ENCODE measurements around the gene SPATA13. TPM values are rescaled to one million over a fixed set of nuclear protein-coding genes. Genes with fewer than 3 reads are reported as not detected.

The SPATA13 gene
- total and polyA plus RNA-seq, 2 donors (not counting 3 experiments of a cell fraction or from before 2014, with no cell fraction given) = 6.6 to 12.9 TPM

DNA sequence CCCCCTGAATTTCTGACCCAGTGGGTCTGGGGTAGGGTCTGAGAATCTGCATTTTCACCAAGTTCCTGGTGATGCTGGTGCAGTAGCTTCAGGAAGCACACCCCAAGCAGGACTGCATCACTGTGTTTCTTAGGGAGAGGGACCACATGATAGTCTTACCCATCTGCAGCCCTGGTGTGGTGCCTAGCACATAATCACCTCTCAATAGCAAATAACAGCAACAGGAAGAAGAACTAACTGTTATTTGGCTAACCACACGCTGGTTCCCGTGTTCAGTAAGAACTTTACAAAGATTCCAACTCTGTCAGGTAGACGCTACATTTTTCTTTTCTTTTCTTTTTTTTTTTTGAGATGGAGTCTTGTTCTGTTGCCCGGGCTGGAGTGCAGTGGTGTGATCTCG, 41.9 kb upstream of the SPATA13 start:
- Histone ChIP-seq H3K36me3 (ENCODE audit: control insufficient read depth in 2 of 2, extremely low read depth in 1 of 2, insufficient read depth in 2 of 2, low read length in 2 of 2) (no peaks in the 10 kb centered on the region), H2AFZ (ENCODE audit: low read depth, low read length) (no peak overlapping the region), H3K79me2 (ENCODE audit: control insufficient read depth, insufficient read depth, low read length) (no peaks in the 10 kb centered on the region), H3K9ac (replicated peaks; ENCODE audit: extremely low read depth, insufficient read depth, low read length) (no peak overlapping the region), H3K27me3 (ENCODE audit: control insufficient read depth in 2 of 2, insufficient read depth in 2 of 2, low read length in 2 of 2) (peaks cover 0 to 4% of the 10 kb centered on the region in 2 experiments), H3K9me1 (replicated peaks; ENCODE audit: control insufficient read depth, extremely low read depth, insufficient read depth, low read length) (peaks cover 2% of the 10 kb centered on the region), H3K4me1 (ENCODE audit: control insufficient read depth, extremely low read depth, insufficient read depth, low read length) (no peaks in the 10 kb centered on the region), H3K9me3 (replicated peaks; ENCODE audit: control insufficient read depth, insufficient read depth, low read length) (no peaks in the 10 kb centered on the region), H3K4me3 (replicated peaks in 1 of 3; ENCODE audit: insufficient read depth in 1 of 3, low read depth in 1 of 3, low read length in 3 of 3) (no peak overlapping the region), H3K27ac (ENCODE audit: insufficient read depth, low read depth, low read length) (no peak overlapping the region), H3K4me2 (ENCODE audit: insufficient read depth, low read length) (no peak overlapping the region), H4K20me1 (replicated peaks; ENCODE audit: control insufficient read depth, extremely low read depth, insufficient read depth, low read length) (no peaks in the 10 kb centered on the region)
- POLR2A ChIA-PET = no interaction called here
- intact Hi-C loops (cut with micrococcal nuclease) = no loop called here
- FAIRE-seq (no peak), DNase-seq (ENCODE audit: low read depth, low spot score) (no peak)
- BruUV-seq (replicated peaks) = no TSS peak
- dilution Hi-C loops (cut with MboI; ENCODE audit: extremely low pct_ligation_motif_present, low sequenced_read_pairs) = no loop called here
- CTCF ChIA-PET = no interaction called here
- no peak for TF ChIP-seq POLR2AphosphoS5 (IDR thresholded peaks at IDR 0.05; ENCODE audit: insufficient read depth, low read depth, low read length)

DNA sequence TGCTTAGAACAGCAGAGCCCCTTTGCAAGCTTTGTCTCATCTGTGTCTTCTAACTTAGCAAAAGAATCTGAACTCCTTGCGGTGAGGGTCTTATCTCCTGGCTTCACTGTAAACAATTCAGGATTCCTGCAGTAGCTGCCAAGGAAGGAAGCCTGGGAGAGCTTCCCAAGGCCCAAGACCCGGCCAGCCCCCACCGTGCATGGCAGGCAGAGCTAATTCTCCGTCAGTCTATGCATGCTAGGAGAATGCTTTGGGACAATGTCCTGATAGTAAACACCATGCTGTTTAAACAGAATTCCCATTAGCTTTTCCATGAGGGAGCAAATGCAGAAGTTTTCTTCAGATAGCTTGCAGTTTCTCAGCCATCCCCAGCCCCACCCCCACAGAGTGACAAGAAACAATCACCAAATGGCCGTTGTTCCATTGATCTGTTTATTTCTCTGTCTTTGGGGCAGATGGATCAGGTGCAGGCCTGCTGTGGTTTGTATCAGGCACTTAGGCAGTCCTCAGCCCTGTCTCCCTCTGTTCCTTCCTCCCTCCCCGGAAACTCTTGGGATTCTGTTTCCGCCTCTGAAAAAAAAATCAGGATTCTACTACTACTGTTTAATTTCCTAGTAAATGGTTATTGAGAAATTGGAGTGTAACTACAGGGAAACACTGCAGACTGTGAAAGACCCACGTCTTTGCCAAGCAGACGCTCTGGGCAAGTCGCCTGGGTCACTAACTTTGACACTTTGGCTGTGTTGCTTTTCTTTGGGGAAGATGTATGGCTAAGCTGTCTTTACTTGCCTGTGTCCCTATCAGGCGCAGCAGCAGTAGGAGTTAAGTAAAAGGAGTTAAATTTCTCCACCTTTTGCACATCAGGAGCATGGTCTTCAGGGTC, 40.7 kb upstream of the SPATA13 start:
- intact Hi-C loops (cut with micrococcal nuclease) = no loop called here

More for the DNA sequence above, 40.7 kb upstream of the SPATA13 start:
- DNase-seq (ENCODE audit: low read depth, low spot score) (peak; percentile 14), FAIRE-seq (no peak)
- Histone ChIP-seq H3K9me3 (replicated peaks; ENCODE audit: control insufficient read depth, insufficient read depth, low read length) (no peaks in the 10 kb centered on the region), H3K27ac (ENCODE audit: insufficient read depth, low read depth, low read length) (no peak overlapping the region), H3K36me3 (ENCODE audit: control insufficient read depth in 2 of 2, extremely low read depth in 1 of 2, insufficient read depth in 2 of 2, low read length in 2 of 2) (no peaks in the 10 kb centered on the region), H3K27me3 (ENCODE audit: control insufficient read depth in 2 of 2, insufficient read depth in 2 of 2, low read length in 2 of 2) (peaks cover 0 to 4% of the 10 kb centered on the region in 2 experiments), H3K9me1 (replicated peaks; ENCODE audit: control insufficient read depth, extremely low read depth, insufficient read depth, low read length) (peaks cover 2% of the 10 kb centered on the region), H2AFZ (ENCODE audit: low read depth, low read length) (no peak overlapping the region), H3K9ac (replicated peaks; ENCODE audit: extremely low read depth, insufficient read depth, low read length) (no peak overlapping the region), H3K4me2 (ENCODE audit: insufficient read depth, low read length) (no peak overlapping the region), H3K4me3 (replicated peaks in 1 of 3; ENCODE audit: insufficient read depth in 1 of 3, low read depth in 1 of 3, low read length in 3 of 3) (no peak overlapping the region), H3K79me2 (ENCODE audit: control insufficient read depth, insufficient read depth, low read length) (no peaks in the 10 kb centered on the region), H4K20me1 (replicated peaks; ENCODE audit: control insufficient read depth, extremely low read depth, insufficient read depth, low read length) (no peaks in the 10 kb centered on the region), H3K4me1 (ENCODE audit: control insufficient read depth, extremely low read depth, insufficient read depth, low read length) (peaks cover 10% of the 10 kb centered on the region)
- dilution Hi-C loops (cut with MboI; ENCODE audit: extremely low pct_ligation_motif_present, low sequenced_read_pairs) = no loop called here
- ChIA-PET POLR2A (no interaction called here), CTCF (interaction anchor here (1.1 kb wide), 1 partner anchor 99 kb away, joined by 4 read pairs; no protein-coding TSS in a partner anchor)
- TF ChIP-seq MYC (IDR thresholded peaks at IDR 0.05; ENCODE audit: low read depth, low read length) = no peak
- no peak for TF ChIP-seq EZH2 (IDR thresholded peaks at IDR 0.05; ENCODE audit: borderline replicate concordance, low read depth, low read length, severe bottlenecking)
- no peak for TF ChIP-seq MAX (IDR thresholded peaks at IDR 0.05; ENCODE audit: insufficient read depth, insufficient read length)
- no peak for TF ChIP-seq FOS (IDR thresholded peaks at IDR 0.05; ENCODE audit: borderline replicate concordance, insufficient read depth, low read length)
- no TSS peak for BruUV-seq (replicated peaks)

Measured in endothelial cell of umbilical vein (primary cell).